SK-N-SH (cell line): ENCODE measurements around the gene PRH1.

Experiments
- POLR2AphosphoS5 ChIP-seq: IDR thresholded peaks from 2 replicates; pipeline ENCODE4 v1.6.1; 2012; ENCODE audit warnings: low read depth, low read length
- TAF1 ChIP-seq: IDR thresholded peaks from 2 replicates; pipeline ENCODE4 v1.6.1; 2012; ENCODE audit warnings: low read depth, mild to moderate bottlenecking, low read length, moderate library complexity, borderline replicate concordance

DNA sequence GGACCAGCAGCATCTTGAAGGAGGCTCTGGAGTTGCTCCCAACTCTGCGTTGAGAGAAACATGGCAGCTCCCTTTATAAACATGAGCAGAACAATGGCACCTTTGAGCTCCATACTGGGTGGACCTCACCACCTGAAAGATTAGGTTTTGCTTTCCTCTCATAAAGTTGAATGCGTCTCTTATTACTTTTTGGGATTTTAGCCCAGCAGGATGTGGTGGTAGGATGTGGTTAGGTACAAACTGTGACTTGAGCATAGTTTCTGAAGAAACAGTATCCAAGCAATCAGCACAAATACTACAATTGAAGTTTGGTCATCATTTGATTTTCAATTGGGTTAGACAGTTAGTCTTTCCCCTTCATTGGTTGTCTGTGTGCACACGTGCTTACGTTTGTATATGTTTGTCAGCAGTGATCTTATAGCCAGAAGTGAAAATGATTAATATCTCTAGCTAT is 34.6 kb downstream of the PRH1 start, which contains the start of gene PRR4:
- TF ChIP-seq TAF1 = no peak
- no peak for TF ChIP-seq POLR2AphosphoS5
